H1 (cell line): Measurements from ENCODE around the gene UBD. TPM values are rescaled to one million over a fixed set of nuclear protein-coding genes. Genes with fewer than 3 reads are reported as not detected.

Source experiments
- CTCF ChIA-PET: fragments of 300-600 bp; sonication (Branson Sonifier 250); formaldehyde crosslinking; loops from one replicate; lab custom pipeline; 2021; ENCODE audit not compliant: partially characterized antibody; lab: Charles Lee
- POLR2A ChIA-PET: fragments of 300-600 bp; sonication (Branson Sonifier 250); formaldehyde crosslinking; loops from one replicate; lab custom pipeline; 2021; ENCODE audit warnings: inconsistent platforms; ENCODE audit not compliant: partially characterized antibody; lab: Charles Lee
- DNase-seq, 2 experiments: peaks; one replicate each; pipeline versions ENCODE4 v3.0.0 to v3.0.0-alpha.2; 2010 to 2022; ENCODE audit warnings: low spot score in 2 of 2, low read depth in 1 of 2, mixed read lengths in 1 of 2
- FAIRE-seq: peaks from 2 replicates; lab custom pipeline; 2011; peaks lifted over from hg19 to GRCh38; lab: Jason Lieb, UNC
- H2AFZ ChIP-seq: 2 replicates; pipeline ENCODE4 v1.8.1; 2012; ENCODE audit warnings: low read length, inconsistent platforms
- H2AK5ac ChIP-seq: 2 replicates; pipeline ENCODE4 v1.6.1; 2013; ENCODE audit warnings: low read depth, low read length
- H2BK120ac ChIP-seq: replicated peaks from 2 replicates; pipeline ENCODE3; 2013; ENCODE audit warnings: low read depth, low read length, inconsistent platforms
- H2BK12ac ChIP-seq: 2 replicates; pipeline ENCODE4 v1.6.1; 2013; ENCODE audit warnings: low read depth, low read length
- H2BK15ac ChIP-seq: 2 replicates; pipeline ENCODE4 v1.6.1; 2013; ENCODE audit warnings: low read length
- H2BK20ac ChIP-seq: 2 replicates; pipeline ENCODE4 v1.6.1; 2013; ENCODE audit warnings: low read length
- H2BK5ac ChIP-seq: 2 replicates; pipeline ENCODE4 v1.6.1; 2013; ENCODE audit warnings: low read depth, low read length
- H3K14ac ChIP-seq: 2 replicates; pipeline ENCODE4 v1.6.1; 2013; ENCODE audit warnings: inconsistent platforms; ENCODE audit not compliant: insufficient read length
- H3K18ac ChIP-seq: 2 replicates; pipeline ENCODE4 v1.6.1; 2013; ENCODE audit warnings: low read length; ENCODE audit errors: extremely low read depth
- H3K23ac ChIP-seq: 2 replicates; pipeline ENCODE4 v1.6.1; 2013; ENCODE audit warnings: inconsistent platforms; ENCODE audit not compliant: insufficient read length
- H3K23me2 ChIP-seq: 2 replicates; pipeline ENCODE4 v1.6.1; 2013; ENCODE audit warnings: low read depth, low read length
- H3K27ac ChIP-seq: 2 replicates; pipeline ENCODE4 v1.6.1; 2011; ENCODE audit warnings: low read depth, low read length, inconsistent platforms
- H3K27me3 ChIP-seq, 4 experiments: replicated peaks in 1 of 4; 1 replicate in 1 of 4; 2 replicates in 3 of 4; pipeline versions ENCODE4 v1.6.1 to v1.8.1; 2011 to 2013; ENCODE audit warnings: low read length in 3 of 4, mild to moderate bottlenecking in 3 of 4, inconsistent platforms in 2 of 4, mixed read lengths in 2 of 4, moderate library complexity in 1 of 4; ENCODE audit not compliant: control insufficient read depth in 3 of 4, insufficient read depth in 3 of 4; ENCODE audit errors: extremely low read depth in 1 of 4
- H3K36me3 ChIP-seq, 4 experiments: 2 replicates each; pipeline versions ENCODE4 v1.6.1 to v1.8.1; 2011 to 2013; ENCODE audit warnings: mild to moderate bottlenecking in 4 of 4, low read length in 3 of 4, moderate library complexity in 2 of 4, control low read depth in 1 of 4, inconsistent platforms in 1 of 4; ENCODE audit not compliant: insufficient read depth in 4 of 4, control insufficient read depth in 2 of 4
- H3K4ac ChIP-seq: replicated peaks from 2 replicates; pipeline ENCODE3; 2013; ENCODE audit warnings: low read length, low read depth, mixed read lengths, inconsistent platforms; ENCODE audit not compliant: insufficient read length
- H3K4me1 ChIP-seq, 4 experiments: replicated peaks in 1 of 4; 1 replicate in 1 of 4; 2 replicates in 3 of 4; pipeline versions ENCODE4 v1.6.1 to v1.8.1; 2011 to 2013; ENCODE audit warnings: low read length in 3 of 4, inconsistent platforms in 2 of 4, mixed read lengths in 1 of 4; ENCODE audit not compliant: insufficient read depth in 4 of 4, control insufficient read depth in 3 of 4
- H3K4me2 ChIP-seq, 2 experiments: 2 replicates each; pipeline versions ENCODE4 v1.6.1 to v1.8.1; 2011 to 2013; ENCODE audit warnings: low read depth in 2 of 2, low read length in 2 of 2, control low read depth in 1 of 2, inconsistent platforms in 1 of 2, mild to moderate bottlenecking in 1 of 2; ENCODE audit not compliant: insufficient read depth in 1 of 2
- H3K4me3 ChIP-seq, 4 experiments: fragments of 200-600, 300-600 bp in 1 of 4; sonication (generic), shearing (Covaris generic), sonication (Bioruptor Twin) in 1 of 4; 2 replicates each; pipeline versions ENCODE4 v1.5.1 to v1.8.1; 2011 to 2016; ENCODE audit warnings: low read length in 4 of 4, low read depth in 3 of 4, control low read depth in 2 of 4, inconsistent platforms in 2 of 4, mild to moderate bottlenecking in 2 of 4, mixed read lengths in 1 of 4, moderate library complexity in 1 of 4; ENCODE audit not compliant: insufficient read depth in 2 of 4; ENCODE audit errors: extremely low read depth in 1 of 4
- H3K56ac ChIP-seq: replicated peaks from 2 replicates; pipeline ENCODE3; 2013; ENCODE audit warnings: low read depth, mild to moderate bottlenecking, mixed read lengths, low read length, inconsistent platforms; ENCODE audit not compliant: insufficient read length
- H3K79me1 ChIP-seq: 2 replicates; pipeline ENCODE4 v1.6.1; 2013; ENCODE audit warnings: low read depth, low read length, control low read depth
- H3K79me2 ChIP-seq, 2 experiments: 2 replicates each; pipeline versions ENCODE4 v1.6.1 to v1.8.1; 2012 to 2013; ENCODE audit warnings: low read length in 2 of 2, mild to moderate bottlenecking in 2 of 2, inconsistent platforms in 1 of 2; ENCODE audit not compliant: insufficient read depth in 2 of 2, control insufficient read depth in 1 of 2
- H3K9ac ChIP-seq, 4 experiments: replicated peaks in 1 of 4; 1 replicate in 1 of 4; 2 replicates in 3 of 4; pipeline versions ENCODE4 v1.6.1 to v1.8.1; 2011 to 2013; ENCODE audit warnings: low read depth in 3 of 4, low read length in 3 of 4, control low read depth in 2 of 4, mild to moderate bottlenecking in 2 of 4, moderate library complexity in 2 of 4, inconsistent platforms in 1 of 4; ENCODE audit errors: extremely low read depth in 1 of 4
- H3K9me3 ChIP-seq, 2 experiments: 2 replicates each; pipeline versions ENCODE4 v1.6.1 to v1.8.1; 2012 to 2013; ENCODE audit warnings: mild to moderate bottlenecking in 2 of 2, moderate library complexity in 2 of 2, control low read depth in 1 of 2, inconsistent platforms in 1 of 2, low read depth in 1 of 2, low read length in 1 of 2, mixed read lengths in 1 of 2; ENCODE audit not compliant: insufficient read depth in 2 of 2
- H4K20me1 ChIP-seq, 2 experiments: replicated peaks in 1 of 2; 2 replicates each; pipeline versions ENCODE3 to v1.8.1; 2011 to 2013; ENCODE audit warnings: inconsistent platforms in 2 of 2, low read length in 2 of 2, mild to moderate bottlenecking in 1 of 2; ENCODE audit not compliant: insufficient read depth in 2 of 2, control insufficient read depth in 1 of 2
- H4K5ac ChIP-seq: 2 replicates; pipeline ENCODE4 v1.6.1; 2013; ENCODE audit warnings: low read length, low read depth, mixed read lengths, inconsistent platforms; ENCODE audit not compliant: insufficient read length
- H4K8ac ChIP-seq: 2 replicates; pipeline ENCODE4 v1.8.0; 2013; ENCODE audit warnings: mild to moderate bottlenecking, moderate library complexity, low read length, inconsistent platforms; ENCODE audit not compliant: insufficient read depth; ENCODE audit errors: extremely low read depth
- H4K91ac ChIP-seq: replicated peaks from 2 replicates; pipeline ENCODE3; 2013; ENCODE audit warnings: low read length, mixed read lengths, inconsistent platforms; ENCODE audit not compliant: insufficient read length
- CREB1 ChIP-seq: IDR thresholded peaks from 2 replicates; pipeline ENCODE4 v1.6.1; 2012; ENCODE audit warnings: inconsistent platforms
- EP300 ChIP-seq, 2 experiments: IDR thresholded peaks; 1 replicate in 1 of 2; 2 replicates in 1 of 2; pipeline ENCODE4 v1.6.1; 2011 to 2012; ENCODE audit warnings: low read depth in 2 of 2, low read length in 2 of 2, mild to moderate bottlenecking in 2 of 2, borderline replicate concordance in 1 of 2, inconsistent platforms in 1 of 2, moderate library complexity in 1 of 2
- FOSL1 ChIP-seq: IDR thresholded peaks from 2 replicates; pipeline ENCODE4 v1.6.1; 2011; ENCODE audit warnings: mild to moderate bottlenecking, low read depth, low read length, moderate library complexity; ENCODE audit not compliant: insufficient read depth
- GTF2F1 ChIP-seq: IDR thresholded peaks from 2 replicates; pipeline ENCODE4 v1.6.1; 2012; ENCODE audit warnings: low read depth, low read length, improper control_type of control experiment, borderline replicate concordance
- NANOG ChIP-seq: IDR thresholded peaks from 2 replicates; pipeline ENCODE4 v1.6.1; 2011; ENCODE audit warnings: low read length, low read depth, mild to moderate bottlenecking, inconsistent platforms; ENCODE audit not compliant: insufficient read depth, poor library complexity, severe bottlenecking
- PHF8 ChIP-seq: fragments of 200-600 bp; sonication (generic); conservative IDR thresholded peaks from 2 replicates; pipeline ENCODE4 v1.7.1; 2012; ENCODE audit warnings: low read depth, mild to moderate bottlenecking, inconsistent platforms, low read length, moderate library complexity
- POU5F1 ChIP-seq: IDR thresholded peaks from 2 replicates; pipeline ENCODE4 v1.6.1; 2011; ENCODE audit warnings: low read depth, mild to moderate bottlenecking, low read length, moderate library complexity
- RNF2 ChIP-seq: fragments of 200-900, 300-1000 bp; sonication (generic); IDR thresholded peaks from 2 replicates; pipeline ENCODE4 v1.7.1; 2016; ENCODE audit warnings: borderline replicate concordance, low read depth, mild to moderate bottlenecking, antibody characterized with exemption, low read length; ENCODE audit not compliant: poor library complexity, severe bottlenecking; ENCODE audit errors: missing control alignments
- SP2 ChIP-seq: IDR thresholded peaks from 2 replicates; pipeline ENCODE4 v1.6.1; 2012; ENCODE audit warnings: mild to moderate bottlenecking, low read length, inconsistent platforms
- SRF ChIP-seq: IDR thresholded peaks from 2 replicates; pipeline ENCODE4 v1.6.1; 2011; ENCODE audit warnings: mild to moderate bottlenecking, low read depth, low read length, moderate library complexity
- TCF12 ChIP-seq: IDR thresholded peaks from 2 replicates; pipeline ENCODE4 v1.6.1; 2011; ENCODE audit warnings: low read depth, mild to moderate bottlenecking, low read length
- ZNF274 ChIP-seq: IDR thresholded peaks from 2 replicates; pipeline ENCODE4 v1.7.0; 2012; ENCODE audit warnings: low read length, borderline replicate concordance; ENCODE audit errors: extremely low read depth
- WGBS, 2 experiments: shearing (Covaris generic) in 1 of 2; methylation state at CpG; one replicate each; pipeline versions ENCODE4 v1.1.6 to v1.1.7; 2013 to 2015; ENCODE audit warnings: low lambda C conversion rate in 2 of 2, mixed read lengths in 2 of 2, inconsistent platforms in 1 of 2, low coverage in 1 of 2, missing lambda C conversion rate in 1 of 2; ENCODE audit not compliant: insufficient replicate concordance in 2 of 2, insufficient coverage in 1 of 2, insufficient read length in 1 of 2; ENCODE audit errors: extremely low coverage in 1 of 2, missing lambda C conversion rate in 1 of 2; 5-methylcytosine and 5-hydroxymethylcytosine counted together
- polyA plus RNA-seq, 7 experiments: library from polyadenylated mRNA; depleted of rRNA in 3 of 7; stranded (reverse) in 5 of 7; unstranded in 2 of 7; fragments of >200 nt in 5 of 7; fragments of 200-250 nt in 2 of 7; gene quantifications; 1 replicate in 5 of 7; 2 replicates in 1 of 7; 4 replicates in 1 of 7; pipeline versions ENCODE4 v1.2.1 to v1.2.3, GENCODE V29; 2011 to 2013; ENCODE audit warnings: missing spikeins in 2 of 7, mixed read lengths in 2 of 7
- total RNA-seq: library from RNA; stranded (reverse); fragmentation: NEBNext Ultra II Directional; extraction: Animal tissue kit (Norgen Biotek cat#: 25700); gene quantifications from 2 replicates; pipeline ENCODE4 v1.2.1, GENCODE V29; 2021

UBD gene
- total and polyA plus RNA-seq, 2 of the 8 experiments (the other 6 are each of a cell fraction or from before 2014, with no cell fraction given), result 0.23 TPM; not detected in 1

- H3K4ac ChIP-seq, result no peak overlapping the region
- H3K79me1 ChIP-seq, result no peaks in the 10 kb centered on the region; the same call in 1 of the 2 replicates
- no peaks in the 10 kb centered on the region for H4K20me1 ChIP-seq
- no peak overlapping the region for H2BK5ac ChIP-seq
- H3K56ac ChIP-seq, result no peak overlapping the region
- no peak overlapping the region for H2AFZ ChIP-seq
- no peak overlapping the region for H3K27ac ChIP-seq
- H3K14ac ChIP-seq, result no peak overlapping the region
- H3K23me2 ChIP-seq, result no peaks in the 10 kb centered on the region
- H2BK15ac ChIP-seq, result no peak overlapping the region
- no peak overlapping the region for H3K23ac ChIP-seq
- H2BK12ac ChIP-seq, result no peak overlapping the region
- POLR2A ChIA-PET, result no interaction called here
- peak in 1 of 2 experiments; percentile 1 for DNase-seq
- no peak overlapping the region for H2BK20ac ChIP-seq
- CTCF ChIA-PET, result no interaction called here
- FAIRE-seq, result no peak
- H3K36me3 ChIP-seq, result no peaks in the 10 kb centered on the region
- H3K18ac ChIP-seq, result no peak overlapping the region
- H3K9ac ChIP-seq, result no peak overlapping the region
- no peaks in the 10 kb centered on the region for H3K79me2 ChIP-seq
- H4K5ac ChIP-seq, result no peak overlapping the region
- no peak overlapping the region; the same call in 1 of the 2 replicates for H4K8ac ChIP-seq
- H2BK120ac ChIP-seq, result no peak overlapping the region
- H3K4me3 ChIP-seq, result no peak overlapping the region
- H3K4me1 ChIP-seq, result no peaks in the 10 kb centered on the region; a peak in 1 of 7 replicates
- 97% methylated on average over 3 of the region's 3 CpGs; no CpG with 5 or more reads in 1 of the 2 experiments for WGBS, 2 experiments
- H3K4me2 ChIP-seq, result no peak overlapping the region
- H2AK5ac ChIP-seq, result no peak overlapping the region
- H3K27me3 ChIP-seq, result no peaks in the 10 kb centered on the region; a peak in 1 of 7 replicates
- H4K91ac ChIP-seq, result no peak overlapping the region
- no peaks in the 10 kb centered on the region for H3K9me3 ChIP-seq
- TF ChIP-seq GTF2F1 (no peak), CREB1 (no peak), ZNF274 (no peak), FOSL1 (no peak), NANOG (no peak), EP300 (IDR thresholded peaks at IDR 0.05; ENCODE audit: borderline replicate concordance in 1 of 2, low read depth in 2 of 2, low read length in 2 of 2) (no peak), POU5F1 (no peak), PHF8 (no peak), RNF2 (no peak), SRF (no peak), TCF12 (no peak), SP2 (no peak)
Observed at GRCh38 chr6:29505808-29506207, 53.7 kb downstream of the UBD start.
